ENCODE data around the gene PAPOLG.
"Not testable (repeated sequence)": the region's sequence is repeated elsewhere in the genome, so short reads cannot be mapped to it uniquely, and the experiment has no call there.

Gene PAPOLG

GRCh38 chr2:60825666-60826065 is 69.6 kb downstream of the PAPOLG start:
- no peak for DNase-seq

- DNase-seq: no peak
Measured at GRCh38 chr2:60826111-60826510, 70.0 kb downstream of the PAPOLG start.

GRCh38 chr2:60826860-60827259 is 70.8 kb downstream of the PAPOLG start:
- DNase-seq: not testable (repeated sequence)

- no peak for DNase-seq
Measured at GRCh38 chr2:60827369-60827768, 71.3 kb downstream of the PAPOLG start.

GRCh38 chr2:60830991-60831390 is 74.9 kb downstream of the PAPOLG start:
- no peak for DNase-seq

GRCh38 chr2:60831921-60832320 is 75.9 kb downstream of the PAPOLG start:
- no peak for DNase-seq

GRCh38 chr2:60832621-60833020 is 76.6 kb downstream of the PAPOLG start:
- DNase-seq: no peak

GRCh38 chr2:60834270-60834717 is 78.2 kb downstream of the PAPOLG start:
- DNase-seq: no peak

GRCh38 chr2:60836491-60836890 is 80.4 kb downstream of the PAPOLG start:
- no peak for DNase-seq

- no peak for DNase-seq
Measured at GRCh38 chr2:60837123-60837522, 81.1 kb downstream of the PAPOLG start.

GRCh38 chr2:60838481-60838880 is 82.4 kb downstream of the PAPOLG start:
- no peak for DNase-seq

- DNase-seq: no peak
Measured at GRCh38 chr2:60839126-60839813, 83.2 kb downstream of the PAPOLG start.

GRCh38 chr2:60840880-60841279 is 84.8 kb downstream of the PAPOLG start:
- DNase-seq: no peak

- DNase-seq: no peak
Measured at GRCh38 chr2:60843006-60843405, 86.9 kb downstream of the PAPOLG start.

GRCh38 chr2:60844105-60844504 is 88.0 kb downstream of the PAPOLG start:
- DNase-seq: no peak

- no peak for DNase-seq
Measured at GRCh38 chr2:60847854-60848253, 91.8 kb downstream of the PAPOLG start.
